HepG2 (cell line): Measurements from ENCODE around the gene RNASE8. TPM values are rescaled to one million over a fixed set of nuclear protein-coding genes. Genes with fewer than 3 reads are reported as not detected.

ENCODE experiments used
- BRD4 ChIP-seq: sonication (generic); formaldehyde crosslinking; IDR thresholded peaks from 2 replicates; pipeline ENCODE4 v1.4.0; 2020; ENCODE audit warnings: missing genetic modification reagents
- CBX2 ChIP-seq, 2 experiments: fragments of 200-600 bp in 1 of 2; sonication (generic); formaldehyde crosslinking in 1 of 2; IDR thresholded peaks; 2 replicates each; pipeline versions ENCODE4 v1.7.0 to v1.8.1; 2018 to 2022; ENCODE audit warnings: low read depth in 2 of 2, low read length in 1 of 2, mild to moderate bottlenecking in 1 of 2, missing genetic modification reagents in 1 of 2
- ETS1 ChIP-seq: sonication (generic); formaldehyde crosslinking; IDR thresholded peaks from 2 replicates; pipeline ENCODE4 v1.4.0; 2020; ENCODE audit warnings: missing genetic modification reagents
- MXD1 ChIP-seq: sonication (generic); formaldehyde crosslinking; IDR thresholded peaks from 2 replicates; pipeline ENCODE4 v1.4.0; 2020; ENCODE audit warnings: mild to moderate bottlenecking, missing genetic modification reagents
- POLR2AphosphoS5 ChIP-seq: IDR thresholded peaks from 2 replicates; pipeline ENCODE4 v1.6.1; 2012; ENCODE audit warnings: low read depth, low read length
- PRDM15 ChIP-seq: sonication (generic); formaldehyde crosslinking; IDR thresholded peaks from 2 replicates; pipeline ENCODE4 v1.4.0; 2020; ENCODE audit warnings: missing genetic modification reagents
- PRMT3 ChIP-seq: sonication (generic); formaldehyde crosslinking; IDR thresholded peaks from 2 replicates; pipeline ENCODE4 v1.8.1; 2022; ENCODE audit warnings: low read depth, mild to moderate bottlenecking, moderate library complexity, missing genetic modification reagents, borderline replicate concordance
- SMAD1 ChIP-seq: sonication (generic); formaldehyde crosslinking; IDR thresholded peaks from 2 replicates; pipeline ENCODE4 v1.4.0; 2020; ENCODE audit warnings: missing genetic modification reagents, low read depth, mild to moderate bottlenecking, borderline replicate concordance
- SNRNP70 ChIP-seq: fragments of 200-400 bp; formaldehyde crosslinking; IDR thresholded peaks from 2 replicates; pipeline ENCODE4 v1.6.1; 2017; ENCODE audit warnings: mild to moderate bottlenecking, low read depth, low read length, moderate library complexity
- SOX5 ChIP-seq: IDR thresholded peaks from 2 replicates; pipeline ENCODE4 v1.6.1; 2016; ENCODE audit warnings: borderline replicate concordance
- THAP7 ChIP-seq: sonication (generic); formaldehyde crosslinking; IDR thresholded peaks from 2 replicates; pipeline ENCODE4 v1.8.1; 2023; ENCODE audit warnings: mild to moderate bottlenecking, missing genetic modification reagents
- ZNF136 ChIP-seq: sonication (generic); formaldehyde crosslinking; IDR thresholded peaks from 2 replicates; pipeline ENCODE4 v1.8.1; 2022; ENCODE audit warnings: low read depth, mild to moderate bottlenecking, moderate library complexity, missing genetic modification reagents
- ZNF44 ChIP-seq: sonication (generic); formaldehyde crosslinking; IDR thresholded peaks from 2 replicates; pipeline ENCODE4 v1.5.1; 2020; ENCODE audit warnings: mild to moderate bottlenecking, missing genetic modification reagents
- ZNF496 ChIP-seq: sonication (generic); formaldehyde crosslinking; IDR thresholded peaks from 2 replicates; pipeline ENCODE4 v1.8.1; 2023; ENCODE audit warnings: mild to moderate bottlenecking, moderate library complexity, missing genetic modification reagents; ENCODE audit not compliant: insufficient replicate concordance
- ZNF550 ChIP-seq: sonication (generic); formaldehyde crosslinking; IDR thresholded peaks from 2 replicates; pipeline ENCODE4 v1.4.0; 2020; ENCODE audit warnings: mild to moderate bottlenecking, missing genetic modification reagents, borderline replicate concordance
- ZNF75D ChIP-seq: sonication (generic); formaldehyde crosslinking; IDR thresholded peaks from 2 replicates; pipeline ENCODE4 v1.8.1; 2023; ENCODE audit warnings: missing genetic modification reagents, mild to moderate bottlenecking, borderline replicate concordance
- polyA plus RNA-seq, 8 experiments: library from polyadenylated mRNA; depleted of rRNA in 3 of 8; stranded (reverse) in 7 of 8; unstranded in 1 of 8; fragments of >200 nt; fragmentation: Illumina TruSeq in 4 of 8; extraction: Trizol in 4 of 8; gene quantifications; 2 replicates each; pipeline versions ENCODE4 v1.2.1 to v1.2.3, GENCODE V29; 2011 to 2016; ENCODE audit warnings: low read depth in 4 of 8, missing spikeins in 1 of 8, mixed read lengths in 1 of 8; ENCODE audit not compliant: insufficient read depth in 1 of 8
- total RNA-seq, 5 experiments: library from RNA; depleted of rRNA; stranded (reverse); fragments of >200 nt; fragmentation: Illumina TruSeq; extraction: Trizol; gene quantifications; 2 replicates each; pipeline ENCODE4 v1.2.3, GENCODE V29; 2016; ENCODE audit warnings: low read depth in 1 of 5
- TF ChIP-seq, protein P1 (sequence below): sonication (generic); formaldehyde crosslinking; IDR thresholded peaks from 2 replicates; pipeline ENCODE4 v1.4.0; 2020; ENCODE audit warnings: missing genetic modification reagents; ENCODE audit errors: not compliant biosample characterization
- TF ChIP-seq, protein P2 (sequence below): sonication (generic); formaldehyde crosslinking; IDR thresholded peaks from 2 replicates; pipeline ENCODE4 v1.4.0; 2020; ENCODE audit warnings: missing genetic modification reagents
- TF ChIP-seq, protein P3 (sequence below): sonication (generic); formaldehyde crosslinking; IDR thresholded peaks from 2 replicates; pipeline ENCODE4 v1.9.0; 2022; ENCODE audit warnings: low read depth, missing genetic modification reagents

Gene RNASE8
- total and polyA plus RNA-seq, 2 of the 13 experiments (the other 11 are each of a cell fraction or from before 2014, with no cell fraction given), result not detected

GRCh38 chr14:21043974-21044618 is 13.5 kb upstream of the RNASE8 start (continued):
- TF ChIP-seq, protein P1, sequence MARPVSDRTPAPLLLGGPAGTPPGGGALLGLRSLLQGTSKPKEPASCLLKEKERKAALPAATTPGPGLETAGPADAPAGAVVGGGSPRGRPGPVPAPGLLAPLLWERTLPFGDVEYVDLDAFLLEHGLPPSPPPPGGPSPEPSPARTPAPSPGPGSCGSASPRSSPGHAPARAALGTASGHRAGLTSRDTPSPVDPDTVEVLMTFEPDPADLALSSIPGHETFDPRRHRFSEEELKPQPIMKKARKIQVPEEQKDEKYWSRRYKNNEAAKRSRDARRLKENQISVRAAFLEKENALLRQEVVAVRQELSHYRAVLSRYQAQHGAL (CRISPR knock-in tag), result no peak
- TF ChIP-seq PRDM15 (CRISPR knock-in tag), result no peak
- no peak for TF ChIP-seq ZNF44 (CRISPR knock-in tag)
- TF ChIP-seq, protein P2, sequence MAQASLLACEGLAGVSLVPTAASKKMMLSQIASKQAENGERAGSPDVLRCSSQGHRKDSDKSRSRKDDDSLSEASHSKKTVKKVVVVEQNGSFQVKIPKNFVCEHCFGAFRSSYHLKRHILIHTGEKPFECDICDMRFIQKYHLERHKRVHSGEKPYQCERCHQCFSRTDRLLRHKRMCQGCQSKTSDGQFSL, result no peak
- no peak for TF ChIP-seq MXD1 (CRISPR knock-in tag)
- TF ChIP-seq ZNF496 (CRISPR knock-in tag), result no peak
- no peak for TF ChIP-seq ETS1 (CRISPR knock-in tag)
- TF ChIP-seq BRD4, result no peak; the same call in 1 of the 2 replicates
- no peak for TF ChIP-seq THAP7 (CRISPR knock-in tag)
- no peak for TF ChIP-seq SMAD1 (CRISPR knock-in tag)
- TF ChIP-seq, protein P3, sequence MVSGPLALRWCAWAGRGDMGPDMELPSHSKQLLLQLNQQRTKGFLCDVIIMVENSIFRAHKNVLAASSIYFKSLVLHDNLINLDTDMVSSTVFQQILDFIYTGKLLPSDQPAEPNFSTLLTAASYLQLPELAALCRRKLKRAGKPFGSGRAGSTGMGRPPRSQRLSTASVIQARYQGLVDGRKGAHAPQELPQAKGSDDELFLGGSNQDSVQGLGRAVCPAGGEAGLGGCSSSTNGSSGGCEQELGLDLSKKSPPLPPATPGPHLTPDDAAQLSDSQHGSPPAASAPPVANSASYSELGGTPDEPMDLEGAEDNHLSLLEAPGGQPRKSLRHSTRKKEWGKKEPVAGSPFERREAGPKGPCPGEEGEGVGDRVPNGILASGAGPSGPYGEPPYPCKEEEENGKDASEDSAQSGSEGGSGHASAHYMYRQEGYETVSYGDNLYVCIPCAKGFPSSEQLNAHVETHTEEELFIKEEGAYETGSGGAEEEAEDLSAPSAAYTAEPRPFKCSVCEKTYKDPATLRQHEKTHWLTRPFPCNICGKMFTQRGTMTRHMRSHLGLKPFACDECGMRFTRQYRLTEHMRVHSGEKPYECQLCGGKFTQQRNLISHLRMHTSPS (CRISPR knock-in tag), result 0 out of 2 replicates have a peak, but pooled peaks have one; percentile 36
- peak; percentile 57; the same call in 1 of the 2 replicates for TF ChIP-seq SOX5 (CRISPR knock-in tag)
- TF ChIP-seq ZNF75D (CRISPR knock-in tag), result no peak
- TF ChIP-seq ZNF550 (CRISPR knock-in tag), result no peak
- no peak for TF ChIP-seq POLR2AphosphoS5
- TF ChIP-seq CBX2 (IDR thresholded peaks at IDR 0.05; ENCODE audit: low read depth, low read length), result no peak
- no peak for TF ChIP-seq CBX2 (CRISPR knock-in tag; IDR thresholded peaks at IDR 0.05; ENCODE audit: low read depth)
- TF ChIP-seq SNRNP70, result no peak
- no peak for TF ChIP-seq PRMT3 (CRISPR knock-in tag)
- TF ChIP-seq ZNF136, result no peak
